A549 treated with dexamethasone at 1 μM for 4 hours (cell line): ENCODE results near the gene RPAP2. TPM values are rescaled to one million over a fixed set of nuclear protein-coding genes. Genes with fewer than 3 reads are reported as not detected.

ENCODE experiments used
- total RNA-seq: library from RNA; stranded (reverse); fragments of 200-300 nt; extraction: Qiagen RNA extraction; gene quantifications from 5 replicates; pipeline ENCODE4 v1.2.3, GENCODE V29; 2022

The RPAP2 gene
- 6.9 to 11.7 TPM (median 10.6 TPM) in 5 replicates for total RNA-seq

DNA sequence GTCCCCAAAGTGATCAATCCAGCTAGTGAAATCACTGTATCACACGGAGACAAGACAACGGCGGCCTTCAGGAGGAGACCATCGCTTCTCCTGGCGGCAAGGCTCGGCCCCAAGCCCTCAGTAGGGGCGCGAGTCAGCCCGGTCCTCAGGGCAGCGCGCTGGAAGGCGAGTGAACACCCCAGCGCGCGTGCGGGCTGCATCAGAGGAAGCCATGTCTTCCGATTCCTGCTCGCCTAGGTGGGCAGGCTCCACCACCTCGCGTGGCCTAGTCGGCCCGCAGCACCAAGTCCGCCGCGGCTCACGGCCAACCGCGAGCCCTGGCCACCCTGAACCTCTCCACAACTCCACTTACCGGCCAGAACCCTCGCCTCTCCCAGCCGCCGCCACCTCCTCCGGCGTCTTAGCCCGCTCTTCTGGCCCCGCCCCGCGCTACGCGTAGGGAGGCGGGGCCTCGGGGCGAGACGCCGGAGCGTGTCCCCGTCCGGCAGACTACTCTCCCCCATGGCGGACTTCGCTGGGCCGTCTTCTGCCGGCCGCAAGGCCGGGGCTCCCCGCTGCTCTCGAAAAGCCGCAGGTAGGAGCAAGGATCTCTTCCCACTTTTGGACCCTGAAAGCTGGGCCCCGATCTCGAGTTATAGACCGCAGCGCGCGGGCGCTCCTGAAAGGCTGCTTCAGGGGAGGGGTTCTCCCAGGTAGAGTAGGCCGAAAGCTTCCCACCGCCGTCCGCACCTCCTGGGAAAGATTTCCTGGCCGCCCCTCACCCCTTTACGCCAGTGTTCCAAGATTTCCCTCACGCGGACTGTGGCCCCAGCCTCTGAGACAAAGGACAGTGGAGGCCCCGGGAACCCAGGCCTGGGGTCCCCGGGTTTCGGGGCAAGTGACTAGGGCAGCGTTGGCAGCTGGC is at the start of gene RPAP2, which contains the start of gene GLMN:
Gene RPAP2, plus strand, starts transcription at position 487 of the 904 bp plus-strand sequence. Its CDS starts 15 bp downstream, at position 502.
Gene GLMN, minus strand, starts transcription at position 415 of the 904 bp plus-strand sequence. CDS start 988 bp downstream, outside the sequence.

Other genes with a start within 250 kb of the RPAP2 start
- 0.11 TPM in 1 of 5 replicates, not detected in the others for gene SETSIP, start 223.6 kb upstream of the RPAP2 start, total RNA-seq
- 0.39 to 0.86 TPM (median 0.55 TPM) in 5 replicates for gene BTBD8, start 218.7 kb upstream of the RPAP2 start, total RNA-seq
- gene C1orf146, start 81.1 kb upstream of the RPAP2 start, total RNA-seq = not detected in 5 replicates
- 4.6 to 7.6 TPM (median 7.3 TPM) in 5 replicates for gene GLMN, start 72 bp upstream of the RPAP2 start, total RNA-seq
- 0.08 to 0.30 TPM (median 0.23 TPM) in 5 replicates for gene GFI1, start 187.9 kb downstream of the RPAP2 start, total RNA-seq